ENCODE results near the gene ZNF235.

- TF ChIP-seq CTCF (IDR thresholded peaks at IDR 0.05; ENCODE audit: insufficient read depth, low read length, poor library complexity, severe bottlenecking) (no peak), EZH2phosphoT487 (conservative IDR thresholded peaks at IDR 0.05; ENCODE audit: low read length) (no peak)
Measured at GRCh38 chr19:44313231-44313630, 8.4 kb upstream of the ZNF235 start.
